Suprapubic skin (tissue), 4 donors: Measurements from ENCODE around the gene NEUROD2. TPM values are rescaled to one million over a fixed set of nuclear protein-coding genes. Genes with fewer than 3 reads are reported as not detected.

Experiments
- DNase-seq, 2 donors: peaks; one replicate each; pipeline ENCODE4 v3.0.0-alpha.2; 2019; ENCODE audit warnings: low spot score in 2 of 2
- H3K27ac ChIP-seq: fragments of 200-600 bp; sonication (generic); one replicate; pipeline ENCODE4 v1.5.1; 2019
- H3K27me3 ChIP-seq: fragments of 200-600 bp; sonication (generic); one replicate; pipeline ENCODE4 v1.5.1; 2019
- H3K36me3 ChIP-seq: fragments of 200-600 bp; sonication (generic); one replicate; pipeline ENCODE4 v1.5.1; 2019
- H3K4me1 ChIP-seq: fragments of 200-600 bp; sonication (generic); one replicate; pipeline ENCODE4 v1.5.1; 2019
- H3K4me3 ChIP-seq: fragments of 200-600 bp; sonication (generic); one replicate; pipeline ENCODE4 v1.5.1; 2019; ENCODE audit warnings: mild to moderate bottlenecking
- H3K9me3 ChIP-seq: fragments of 200-600 bp; sonication (generic); one replicate; pipeline ENCODE4 v1.5.1; 2019
- EP300 ChIP-seq: sonication (generic); formaldehyde crosslinking; IDR thresholded peaks from one replicate; pipeline ENCODE4 v1.6.1; 2017; ENCODE audit warnings: antibody characterized with exemption
- POLR2A ChIP-seq, 2 donors: fragments of 450-650 bp; IDR thresholded peaks; one replicate each; pipeline ENCODE4 v1.6.1; 2017; ENCODE audit warnings: antibody characterized with exemption in 2 of 2, mild to moderate bottlenecking in 2 of 2, moderate library complexity in 2 of 2
- POLR2AphosphoS5 ChIP-seq, 3 donors: sonication (generic); formaldehyde crosslinking; IDR thresholded peaks; one replicate each; pipeline ENCODE4 v1.6.1; 2017; ENCODE audit warnings: antibody characterized with exemption in 3 of 3
- whole genome bisulfite sequencing: methylation state at CpG from one replicate; pipeline ENCODE4 v1.1.5; 2018; 5-methylcytosine and 5-hydroxymethylcytosine counted together
- total RNA-seq, 4 donors: library from RNA; depleted of rRNA; stranded (reverse); fragments of >200 nt; gene quantifications; one replicate each; pipeline ENCODE4 v1.1.0, GENCODE V29; 2016
- TF ChIP-seq, protein P1 (sequence below), 2 donors: fragments of 200-600 bp in 1 of 2; fragments of 450-650 bp in 1 of 2; sonication (generic) in 1 of 2; IDR thresholded peaks; one replicate each; pipeline ENCODE4 v1.5.1; 2016 to 2019; ENCODE audit warnings: antibody characterized with exemption in 2 of 2, mild to moderate bottlenecking in 1 of 2, moderate library complexity in 1 of 2

NEUROD2 gene
- total RNA-seq, 4 donors from 2014 or later = not detected

DNA sequence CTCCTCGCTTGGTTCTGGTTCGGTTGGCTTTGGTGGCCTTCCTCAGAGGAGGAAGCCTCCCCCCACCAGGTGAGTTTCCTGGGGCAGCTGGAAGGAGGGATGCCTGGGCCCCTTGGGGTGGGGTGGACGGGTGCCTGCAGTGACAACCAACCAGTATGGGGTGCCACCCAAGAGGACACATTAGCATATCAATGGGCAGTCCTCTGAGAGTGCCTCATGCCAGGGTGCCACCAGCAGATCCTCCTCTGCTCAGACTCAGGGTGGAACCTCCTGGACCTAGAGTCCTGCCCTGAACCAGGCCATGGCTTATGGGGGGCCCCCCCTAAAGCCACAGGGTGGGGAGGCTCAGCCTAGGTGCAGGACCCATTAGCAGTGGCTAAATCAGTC lies 21.8 kb upstream of the NEUROD2 start:
- Histone ChIP-seq H3K9me3 (no peaks in the 10 kb centered on the region), H3K4me1 (peaks cover 60% of the 10 kb centered on the region)

DNA sequence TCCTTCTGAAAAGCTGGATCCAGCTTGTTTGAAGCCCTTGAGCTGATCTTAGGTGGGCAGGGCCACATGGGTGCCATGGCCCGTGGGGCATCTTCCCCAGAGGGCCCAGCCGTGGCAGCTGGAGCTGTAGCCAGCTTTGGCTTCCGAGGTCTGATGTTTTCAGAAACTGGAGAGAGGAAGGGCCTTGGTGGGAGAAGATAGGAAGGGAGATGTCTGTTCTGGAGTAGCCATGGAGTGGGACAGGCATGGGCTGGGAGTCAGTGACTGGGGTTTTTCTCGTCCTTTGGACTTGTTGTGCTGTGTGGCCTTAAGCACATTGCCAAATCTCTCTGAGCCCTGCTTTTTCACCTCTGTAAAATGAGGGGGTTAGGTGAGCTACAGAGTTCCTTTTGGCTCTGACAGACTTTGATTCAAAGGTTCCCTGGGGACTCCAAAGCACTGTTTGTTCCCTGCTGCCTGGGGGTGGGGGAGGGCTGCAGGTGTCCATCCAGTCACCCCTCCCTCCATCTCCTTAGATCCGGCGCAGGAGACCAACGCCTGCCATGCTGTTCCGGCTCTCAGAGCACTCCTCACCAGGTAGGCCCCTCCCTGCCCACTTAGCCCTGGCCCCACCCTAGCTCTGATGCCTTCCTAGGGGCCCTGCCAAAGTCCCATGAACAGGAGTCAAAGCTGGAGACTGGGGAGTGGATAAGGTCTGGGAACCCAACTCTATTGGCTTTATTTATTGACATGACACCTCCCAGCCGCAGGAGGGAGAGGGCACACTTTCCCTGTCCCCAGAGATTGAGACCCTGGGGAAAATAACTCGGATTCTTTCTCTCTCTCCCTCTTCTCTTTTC lies 21.2 kb upstream of the NEUROD2 start:
- Histone ChIP-seq H3K27me3 (peaks cover 66% of the 10 kb centered on the region), H3K4me3 (peak overlapping the region; percentile 44), H3K27ac (peak overlapping the region; percentile 79), H3K9me3 (no peaks in the 10 kb centered on the region), H3K4me1 (peaks cover 65% of the 10 kb centered on the region), H3K36me3 (no peaks in the 10 kb centered on the region)
- 54% methylated on average over 10 of the region's 10 CpGs for WGBS
- no peak for TF ChIP-seq POLR2A (IDR thresholded peaks at IDR 0.05)
- TF ChIP-seq, protein P1, sequence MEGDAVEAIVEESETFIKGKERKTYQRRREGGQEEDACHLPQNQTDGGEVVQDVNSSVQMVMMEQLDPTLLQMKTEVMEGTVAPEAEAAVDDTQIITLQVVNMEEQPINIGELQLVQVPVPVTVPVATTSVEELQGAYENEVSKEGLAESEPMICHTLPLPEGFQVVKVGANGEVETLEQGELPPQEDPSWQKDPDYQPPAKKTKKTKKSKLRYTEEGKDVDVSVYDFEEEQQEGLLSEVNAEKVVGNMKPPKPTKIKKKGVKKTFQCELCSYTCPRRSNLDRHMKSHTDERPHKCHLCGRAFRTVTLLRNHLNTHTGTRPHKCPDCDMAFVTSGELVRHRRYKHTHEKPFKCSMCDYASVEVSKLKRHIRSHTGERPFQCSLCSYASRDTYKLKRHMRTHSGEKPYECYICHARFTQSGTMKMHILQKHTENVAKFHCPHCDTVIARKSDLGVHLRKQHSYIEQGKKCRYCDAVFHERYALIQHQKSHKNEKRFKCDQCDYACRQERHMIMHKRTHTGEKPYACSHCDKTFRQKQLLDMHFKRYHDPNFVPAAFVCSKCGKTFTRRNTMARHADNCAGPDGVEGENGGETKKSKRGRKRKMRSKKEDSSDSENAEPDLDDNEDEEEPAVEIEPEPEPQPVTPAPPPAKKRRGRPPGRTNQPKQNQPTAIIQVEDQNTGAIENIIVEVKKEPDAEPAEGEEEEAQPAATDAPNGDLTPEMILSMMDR (IDR thresholded peaks at IDR 0.05) = no peak
- no peak for DNase-seq

More for the DNA sequence above, 21.8 kb upstream of the NEUROD2 start:
- no peak overlapping the region for H3K4me3 ChIP-seq
- H3K36me3 ChIP-seq = no peaks in the 10 kb centered on the region
- TF ChIP-seq POLR2A (IDR thresholded peaks at IDR 0.05) = no peak
- TF ChIP-seq, protein P1 (IDR thresholded peaks at IDR 0.05) = no peak
- TF ChIP-seq POLR2AphosphoS5 (IDR thresholded peaks at IDR 0.05) = no peak
- TF ChIP-seq EP300 = no peak
- WGBS = 69% methylated on average over 2 of the region's 3 CpGs
- H3K27ac ChIP-seq = peak overlapping the region; percentile 67
- H3K27me3 ChIP-seq = peaks cover 64% of the 10 kb centered on the region
- DNase-seq = no peak

DNA sequence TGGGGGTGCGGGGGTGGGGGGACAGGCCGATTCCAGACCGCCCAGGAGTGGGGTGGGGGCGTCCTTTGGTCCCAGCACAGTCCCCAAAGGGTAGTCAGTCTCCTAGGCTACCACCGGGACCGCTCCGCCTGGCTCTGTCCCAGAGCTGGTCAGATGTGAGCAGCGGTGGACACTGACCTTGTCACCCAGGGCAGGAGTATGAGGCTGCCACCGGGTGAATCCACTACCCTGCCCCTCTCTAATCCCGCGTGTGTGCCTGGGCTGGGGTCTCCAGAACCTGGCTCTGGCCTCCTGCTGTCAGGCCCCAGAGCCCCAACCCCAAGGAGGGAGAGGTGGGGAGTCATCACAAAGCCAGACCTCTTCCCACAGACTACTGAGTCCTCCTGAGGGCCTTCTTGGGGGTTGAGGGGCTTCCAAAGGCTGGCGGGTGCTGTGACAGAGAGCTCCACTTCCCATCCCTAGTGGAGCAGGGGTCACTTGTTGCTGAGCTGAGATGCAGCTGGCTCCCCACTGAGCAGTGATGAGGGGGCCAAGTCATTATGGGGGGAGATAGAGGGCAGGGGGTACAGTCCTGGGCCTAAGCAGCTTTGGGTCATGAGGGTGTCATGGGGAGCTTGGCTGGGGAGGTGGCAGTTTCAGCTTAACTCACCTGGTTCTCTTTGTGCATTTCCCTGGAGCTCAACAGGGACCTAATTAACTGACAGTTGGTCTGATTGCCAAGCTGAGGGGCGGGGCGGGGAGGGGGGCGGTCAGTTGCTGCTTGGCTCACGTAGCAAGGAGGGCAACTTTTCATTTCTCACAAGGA lies 20.2 kb upstream of the NEUROD2 start:
- Histone ChIP-seq H3K9me3 (no peaks in the 10 kb centered on the region), H3K27ac (peak overlapping the region; percentile 79), H3K4me1 (peaks cover 74% of the 10 kb centered on the region), H3K27me3 (peaks cover 69% of the 10 kb centered on the region), H3K36me3 (no peaks in the 10 kb centered on the region), H3K4me3 (peak overlapping the region; percentile 44)
- 27% methylated on average over 6 of the region's 16 CpGs for WGBS
- TF ChIP-seq, protein P1 (IDR thresholded peaks at IDR 0.05) = no peak
- no peak for TF ChIP-seq POLR2AphosphoS5 (IDR thresholded peaks at IDR 0.05)
- TF ChIP-seq POLR2A (IDR thresholded peaks at IDR 0.05) = no peak
- no peak for TF ChIP-seq EP300
- no peak for DNase-seq

DNA sequence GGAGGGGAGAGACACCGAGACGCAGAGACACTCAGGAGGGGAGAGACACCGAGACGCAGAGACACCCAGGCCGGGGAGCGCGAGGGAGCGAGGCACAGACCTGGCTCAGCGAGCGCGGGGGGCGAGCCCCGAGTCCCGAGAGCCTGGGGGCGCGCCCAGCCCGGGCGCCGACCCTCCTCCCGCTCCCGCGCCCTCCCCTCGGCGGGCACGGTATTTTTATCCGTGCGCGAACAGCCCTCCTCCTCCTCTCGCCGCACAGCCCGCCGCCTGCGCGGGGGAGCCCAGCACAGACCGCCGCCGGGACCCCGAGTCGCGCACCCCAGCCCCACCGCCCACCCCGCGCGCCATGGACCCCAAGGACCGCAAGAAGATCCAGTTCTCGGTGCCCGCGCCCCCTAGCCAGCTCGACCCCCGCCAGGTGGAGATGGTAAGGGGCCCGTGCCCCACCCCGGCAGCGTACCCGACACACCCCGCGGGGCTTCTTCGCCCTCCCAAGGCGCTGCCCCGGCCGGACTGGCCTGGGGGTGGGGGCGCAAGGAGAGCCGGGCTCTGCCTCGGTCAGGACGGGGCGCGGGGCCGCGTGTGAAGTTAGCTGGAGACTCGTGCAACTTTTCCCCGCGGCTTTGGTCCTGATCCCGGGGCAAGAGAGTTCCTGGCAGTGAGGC lies 19.5 kb upstream of the NEUROD2 start:
- no peak for DNase-seq
- WGBS = 1% methylated on average over 36 of the region's 72 CpGs

More for the DNA sequence above, 19.5 kb upstream of the NEUROD2 start:
- TF ChIP-seq, protein P1 (IDR thresholded peaks at IDR 0.05) = no peak
- no peak for TF ChIP-seq EP300
- TF ChIP-seq POLR2AphosphoS5 (IDR thresholded peaks at IDR 0.05) = no peak
- TF ChIP-seq POLR2A (IDR thresholded peaks at IDR 0.05) = no peak
- Histone ChIP-seq H3K27me3 (peaks cover 67% of the 10 kb centered on the region), H3K36me3 (no peaks in the 10 kb centered on the region), H3K4me3 (peak overlapping the region; percentile 44), H3K27ac (peak overlapping the region; percentile 79), H3K4me1 (peaks cover 70% of the 10 kb centered on the region), H3K9me3 (no peaks in the 10 kb centered on the region)
